GM18505 (cell line): Measurements from ENCODE around the gene BICC1.

ENCODE experiments used
- ATAC-seq: cut with Tn5 transposase; IDR thresholded peaks from one replicate; pipeline ENCODE4 v1.9.1; 2021; ENCODE audit not compliant: unreplicated experiment
- POLR2A ChIP-seq: IDR thresholded peaks from 4 replicates; pipeline ENCODE4 v1.6.1; 2011; ENCODE audit warnings: borderline replicate concordance; ENCODE audit not compliant: insufficient read depth, insufficient read length; ENCODE audit errors: extremely low read depth

BICC1 gene

GRCh38 chr10:58715061-58715460, 202.4 kb downstream of the BICC1 start:
- ATAC-seq, result no peak
- TF ChIP-seq POLR2A, result no peak

GRCh38 chr10:58718596-58718995, 205.9 kb downstream of the BICC1 start:
- no peak for TF ChIP-seq POLR2A
- ATAC-seq, result no peak

GRCh38 chr10:58721601-58722281, 209.1 kb downstream of the BICC1 start:
- TF ChIP-seq POLR2A, result no peak

GRCh38 chr10:58723186-58723585, 210.5 kb downstream of the BICC1 start:
- ATAC-seq, result no peak
- TF ChIP-seq POLR2A, result no peak

More at GRCh38 chr10:58721601-58722281, 209.1 kb downstream of the BICC1 start:
- no peak for ATAC-seq

- no peak for TF ChIP-seq POLR2A
- no peak for ATAC-seq
Observed at GRCh38 chr10:58723966-58724365, 211.3 kb downstream of the BICC1 start.

- no peak for ATAC-seq
- no peak for TF ChIP-seq POLR2A
Observed at GRCh38 chr10:58724781-58725180, 212.1 kb downstream of the BICC1 start.

- ATAC-seq, result no peak
- no peak for TF ChIP-seq POLR2A
Observed at GRCh38 chr10:58725901-58726300, 213.2 kb downstream of the BICC1 start.

GRCh38 chr10:58727633-58728032, 215.0 kb downstream of the BICC1 start:
- ATAC-seq, result no peak
- TF ChIP-seq POLR2A, result no peak

- no peak for ATAC-seq
- no peak for TF ChIP-seq POLR2A
Observed at GRCh38 chr10:58731276-58731675, 218.6 kb downstream of the BICC1 start.

- no peak for TF ChIP-seq POLR2A
- ATAC-seq, result no peak
Observed at GRCh38 chr10:58733436-58733835, 220.8 kb downstream of the BICC1 start.

GRCh38 chr10:58734116-58734515, 221.4 kb downstream of the BICC1 start:
- no peak for TF ChIP-seq POLR2A
- ATAC-seq, result no peak

- no peak for ATAC-seq
- no peak for TF ChIP-seq POLR2A
Observed at GRCh38 chr10:58734664-58735063, 222.0 kb downstream of the BICC1 start.

- no peak for TF ChIP-seq POLR2A
- ATAC-seq, result no peak
Observed at GRCh38 chr10:58735087-58735486, 222.4 kb downstream of the BICC1 start.

GRCh38 chr10:58740620-58741369, 228.1 kb downstream of the BICC1 start:
- no peak for ATAC-seq
- TF ChIP-seq POLR2A, result no peak
